T-helper 9 cell (primary cell): ENCODE results near the gene STAT5A.
"Not testable (repeated sequence)": the region's sequence is repeated elsewhere in the genome, so short reads cannot be mapped to it uniquely, and the experiment has no call there.

Experiments used
- DNase-seq: peaks from one replicate; pipeline ENCODE4 v3.0.0-alpha.2; 2020

The STAT5A gene

GRCh38 chr17:42286411-42287221 lies 1.7 kb upstream of the STAT5A start:
- DNase-seq = no peak

GRCh38 chr17:42287305-42287976 lies 857 bp upstream of the STAT5A start:
- DNase-seq = peak; percentile 21

- DNase-seq = peak; percentile 43
Measured at GRCh38 chr17:42288803-42289610, 709 bp downstream of the STAT5A start.

GRCh38 chr17:42289611-42290181 lies 1.4 kb downstream of the STAT5A start:
- DNase-seq = peak; percentile 27

GRCh38 chr17:42290577-42290976 lies 2.3 kb downstream of the STAT5A start:
- no peak for DNase-seq

GRCh38 chr17:42291129-42291528 lies 2.8 kb downstream of the STAT5A start:
- no peak for DNase-seq

- DNase-seq = no peak
Measured at GRCh38 chr17:42294469-42295398, 6.4 kb downstream of the STAT5A start.

GRCh38 chr17:42296012-42296411 lies 7.7 kb downstream of the STAT5A start:
- DNase-seq = no peak

- DNase-seq = not testable (repeated sequence)
Measured at GRCh38 chr17:42297775-42298174, 9.5 kb downstream of the STAT5A start.

GRCh38 chr17:42299361-42299760 lies 11.1 kb downstream of the STAT5A start:
- DNase-seq = not testable (repeated sequence)

GRCh38 chr17:42299913-42300312 lies 11.6 kb downstream of the STAT5A start:
- DNase-seq = not testable (repeated sequence)

- no peak for DNase-seq
Measured at GRCh38 chr17:42301022-42301421, 12.7 kb downstream of the STAT5A start.

- no peak for DNase-seq
Measured at GRCh38 chr17:42303694-42304093, 15.4 kb downstream of the STAT5A start.

GRCh38 chr17:42304187-42305030 lies 16.1 kb downstream of the STAT5A start:
- DNase-seq = no peak

GRCh38 chr17:42305031-42305330 lies 16.7 kb downstream of the STAT5A start:
- DNase-seq = not testable (repeated sequence)

- no peak for DNase-seq
Measured at GRCh38 chr17:42305543-42306384, 17.5 kb downstream of the STAT5A start.

GRCh38 chr17:42306385-42306667 lies 18.0 kb downstream of the STAT5A start:
- DNase-seq = no peak

- no peak for DNase-seq
Measured at GRCh38 chr17:42307362-42307927, 19.1 kb downstream of the STAT5A start.

- no peak for DNase-seq
Measured at GRCh38 chr17:42308446-42308845, 20.1 kb downstream of the STAT5A start.

GRCh38 chr17:42309142-42309541 lies 20.8 kb downstream of the STAT5A start:
- DNase-seq = no peak
